ENCODE results near the gene NUP205. TPM values are rescaled to one million over a fixed set of nuclear protein-coding genes. Genes with fewer than 3 reads are reported as not detected.
A peak's percentile ranks its signal among the peaks of the same experiment; 100 is the strongest.

NUP205 gene
- total RNA-seq, 1 experiment from 2014 or later, result 171 TPM

GRCh38 chr7:135648235-135648634 is 90.5 kb downstream of the NUP205 start (continued):
- TF ChIP-seq GTF2I (CRISPR knock-in tag; conservative IDR thresholded peaks at IDR 0.05), result no peak
- no peak for TF ChIP-seq ZNF416 (CRISPR knock-in tag; IDR thresholded peaks at IDR 0.05)
- no peak for TF ChIP-seq ZBTB43 (CRISPR knock-in tag; IDR thresholded peaks at IDR 0.05)
- TF ChIP-seq, protein P1, sequence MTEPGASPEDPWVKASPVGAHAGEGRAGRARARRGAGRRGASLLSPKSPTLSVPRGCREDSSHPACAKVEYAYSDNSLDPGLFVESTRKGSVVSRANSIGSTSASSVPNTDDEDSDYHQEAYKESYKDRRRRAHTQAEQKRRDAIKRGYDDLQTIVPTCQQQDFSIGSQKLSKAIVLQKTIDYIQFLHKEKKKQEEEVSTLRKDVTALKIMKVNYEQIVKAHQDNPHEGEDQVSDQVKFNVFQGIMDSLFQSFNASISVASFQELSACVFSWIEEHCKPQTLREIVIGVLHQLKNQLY (CRISPR knock-in tag; IDR thresholded peaks at IDR 0.05), result no peak
- TF ChIP-seq, protein P2, sequence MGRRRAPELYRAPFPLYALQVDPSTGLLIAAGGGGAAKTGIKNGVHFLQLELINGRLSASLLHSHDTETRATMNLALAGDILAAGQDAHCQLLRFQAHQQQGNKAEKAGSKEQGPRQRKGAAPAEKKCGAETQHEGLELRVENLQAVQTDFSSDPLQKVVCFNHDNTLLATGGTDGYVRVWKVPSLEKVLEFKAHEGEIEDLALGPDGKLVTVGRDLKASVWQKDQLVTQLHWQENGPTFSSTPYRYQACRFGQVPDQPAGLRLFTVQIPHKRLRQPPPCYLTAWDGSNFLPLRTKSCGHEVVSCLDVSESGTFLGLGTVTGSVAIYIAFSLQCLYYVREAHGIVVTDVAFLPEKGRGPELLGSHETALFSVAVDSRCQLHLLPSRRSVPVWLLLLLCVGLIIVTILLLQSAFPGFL (CRISPR knock-in tag; IDR thresholded peaks at IDR 0.05; ENCODE audit: borderline replicate concordance), result no peak
- no peak for TF ChIP-seq JAZF1 (CRISPR knock-in tag; IDR thresholded peaks at IDR 0.05)

DNA sequence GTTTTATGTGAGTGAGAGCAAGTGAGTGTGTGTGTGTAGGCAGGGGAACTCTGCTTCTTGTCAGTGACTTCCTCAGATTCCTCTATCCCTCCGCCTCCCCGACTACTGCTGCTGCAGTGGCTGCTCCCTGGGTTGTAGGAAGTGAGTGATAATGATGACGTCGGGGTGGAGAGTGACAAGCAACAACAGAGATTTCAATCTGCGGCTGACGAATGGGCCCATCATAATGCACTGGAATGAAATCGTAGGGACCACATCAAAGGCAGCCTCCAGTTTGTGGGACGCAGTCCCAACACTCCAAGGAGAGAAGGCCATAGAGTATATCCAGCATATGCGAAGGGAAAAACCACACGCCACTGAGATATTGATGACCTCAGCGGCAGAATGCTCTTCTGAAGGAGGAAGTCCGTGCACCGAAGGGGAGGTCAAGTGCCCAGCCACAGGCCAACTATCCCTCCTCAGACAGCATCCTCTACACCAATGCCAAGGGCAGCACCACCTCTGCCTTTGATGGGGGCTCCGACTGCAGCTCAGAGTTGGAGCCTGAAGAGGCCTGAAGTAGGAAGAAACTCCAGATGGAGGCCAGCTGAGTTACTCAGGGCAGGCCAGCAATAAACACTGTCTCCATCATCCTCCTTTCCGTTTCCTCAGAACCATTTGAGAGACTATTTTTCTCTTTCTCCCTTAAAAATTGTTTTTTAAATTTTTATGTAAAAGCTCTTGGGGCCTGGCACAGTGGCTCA is 93.3 kb downstream of the NUP205 start:
- DNase-seq (ENCODE audit: low spot score), result no peak
- Mint-ChIP-seq H3K27me3 (ENCODE audit: low read depth) (no peaks in the 10 kb centered on the region), H3K27ac (peak overlapping the region; percentile 71), H3K36me3 (peaks cover 35% of the 10 kb centered on the region), H3K9me3 (no peaks in the 10 kb centered on the region), H3K4me1 (peaks cover 8% of the 10 kb centered on the region), H3K4me3 (no peak overlapping the region)
- ChIA-PET POLR2A (no interaction called here), CTCF (interaction anchor here (0.6 to 1.1 kb wide), 2 partner anchors 16 to 128 kb away, joined by 3 to 5 read pairs; no protein-coding TSS in a partner anchor)
- ATAC-seq, result no peak
- TF ChIP-seq ZNF425 (CRISPR knock-in tag; conservative IDR thresholded peaks at IDR 0.05), result no peak
- no peak for TF ChIP-seq CREM (CRISPR knock-in tag; IDR thresholded peaks at IDR 0.05)
- no peak for TF ChIP-seq ZBTB43 (CRISPR knock-in tag; IDR thresholded peaks at IDR 0.05)
- TF ChIP-seq JAZF1 (CRISPR knock-in tag; IDR thresholded peaks at IDR 0.05), result no peak
- no peak for TF ChIP-seq FOXK1 (CRISPR knock-in tag; IDR thresholded peaks at IDR 0.05)
- no peak for TF ChIP-seq HMGXB4 (CRISPR knock-in tag; IDR thresholded peaks at IDR 0.05)
- no peak for TF ChIP-seq ZNF396 (CRISPR knock-in tag; IDR thresholded peaks at IDR 0.05; ENCODE audit: borderline replicate concordance)
- no peak for TF ChIP-seq ZNF121 (CRISPR knock-in tag; IDR thresholded peaks at IDR 0.05)
- TF ChIP-seq TP53 (CRISPR knock-in tag; IDR thresholded peaks at IDR 0.05), result no peak
- no peak for TF ChIP-seq ZNF512 (CRISPR knock-in tag; IDR thresholded peaks at IDR 0.05; ENCODE audit: borderline replicate concordance)
- no peak for TF ChIP-seq PRDM15 (CRISPR knock-in tag; IDR thresholded peaks at IDR 0.05)
- TF ChIP-seq NR1H2 (CRISPR knock-in tag; IDR thresholded peaks at IDR 0.05), result no peak
- TF ChIP-seq, protein P3, sequence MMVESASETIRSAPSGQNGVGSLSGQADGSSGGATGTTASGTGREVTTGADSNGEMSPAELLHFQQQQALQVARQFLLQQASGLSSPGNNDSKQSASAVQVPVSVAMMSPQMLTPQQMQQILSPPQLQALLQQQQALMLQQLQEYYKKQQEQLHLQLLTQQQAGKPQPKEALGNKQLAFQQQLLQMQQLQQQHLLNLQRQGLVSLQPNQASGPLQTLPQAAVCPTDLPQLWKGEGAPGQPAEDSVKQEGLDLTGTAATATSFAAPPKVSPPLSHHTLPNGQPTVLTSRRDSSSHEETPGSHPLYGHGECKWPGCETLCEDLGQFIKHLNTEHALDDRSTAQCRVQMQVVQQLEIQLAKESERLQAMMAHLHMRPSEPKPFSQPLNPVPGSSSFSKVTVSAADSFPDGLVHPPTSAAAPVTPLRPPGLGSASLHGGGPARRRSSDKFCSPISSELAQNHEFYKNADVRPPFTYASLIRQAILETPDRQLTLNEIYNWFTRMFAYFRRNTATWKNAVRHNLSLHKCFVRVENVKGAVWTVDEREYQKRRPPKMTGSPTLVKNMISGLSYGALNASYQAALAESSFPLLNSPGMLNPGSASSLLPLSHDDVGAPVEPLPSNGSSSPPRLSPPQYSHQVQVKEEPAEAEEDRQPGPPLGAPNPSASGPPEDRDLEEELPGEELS (CRISPR knock-in tag; IDR thresholded peaks at IDR 0.05), result no peak
- no peak for TF ChIP-seq SMAD4 (CRISPR knock-in tag; IDR thresholded peaks at IDR 0.05)

All from WTC11 (cell line).